Kidney capillary endothelial cell (primary cell): Measurements from ENCODE around the gene FOXQ1.
"Not testable (repeated sequence)": the region's sequence is repeated elsewhere in the genome, so short reads cannot be mapped to it uniquely, and the experiment has no call there.

Experiments used
- DNase-seq: peaks from one replicate; pipeline ENCODE4 v3.0.0-alpha.2; 2018; ENCODE audit warnings: low spot score

The FOXQ1 gene

DNA sequence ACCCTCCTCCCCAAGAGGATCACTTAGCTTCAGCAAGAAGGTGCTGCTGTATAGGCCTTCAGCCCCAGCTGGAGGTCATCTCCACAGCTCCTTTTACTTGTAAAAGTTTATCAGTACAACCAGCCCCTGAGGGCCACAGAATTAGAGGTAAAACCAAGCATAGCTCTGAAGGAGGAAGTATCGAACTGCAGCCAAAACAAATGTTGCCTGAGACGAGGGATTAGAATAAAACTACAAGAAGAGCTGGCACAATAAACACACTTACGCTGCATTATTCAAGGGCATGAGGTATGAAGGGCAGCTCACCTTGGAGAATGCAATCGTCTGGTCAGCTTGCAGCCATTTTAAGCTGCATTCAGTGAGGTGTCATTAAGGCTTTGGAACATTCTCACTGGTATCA is 21.1 kb upstream of the FOXQ1 start:
- DNase-seq, result no peak

GRCh38 chr6:1291381-1291780 is 20.5 kb upstream of the FOXQ1 start:
- DNase-seq, result no peak

- DNase-seq, result no peak
These were observed 16.5 kb upstream of the FOXQ1 start for GRCh38 chr6:1295420-1295819.

- DNase-seq, result no peak
These were observed 15.8 kb upstream of the FOXQ1 start for GRCh38 chr6:1296079-1296478.

- no peak for DNase-seq
These were observed 15.4 kb upstream of the FOXQ1 start for GRCh38 chr6:1296542-1296941.

- no peak for DNase-seq
These were observed 14.2 kb upstream of the FOXQ1 start for GRCh38 chr6:1297746-1298145.

- DNase-seq, result no peak
These were observed 13.1 kb upstream of the FOXQ1 start for GRCh38 chr6:1298768-1299167.

GRCh38 chr6:1306133-1306532 is 5.8 kb upstream of the FOXQ1 start:
- no peak for DNase-seq

DNA sequence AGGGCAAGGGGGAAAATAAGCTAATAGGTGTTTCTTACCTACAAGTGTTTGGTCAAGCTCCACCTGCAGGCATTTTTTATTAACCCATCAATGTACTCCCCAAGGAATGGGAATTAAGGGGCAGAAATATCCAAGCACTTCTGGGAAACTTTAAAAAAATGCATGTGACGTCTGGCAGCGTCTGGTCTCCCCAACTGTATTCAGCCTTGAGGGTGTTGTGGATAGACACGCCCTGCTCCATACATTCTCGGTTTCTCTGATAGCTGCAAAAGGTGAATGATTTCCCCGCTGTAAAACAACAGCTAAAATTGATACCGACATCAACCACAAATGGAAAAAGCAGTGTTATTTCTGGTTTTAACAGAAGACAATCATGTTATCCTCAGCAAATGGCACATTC is 2.5 kb upstream of the FOXQ1 start:
- no peak for DNase-seq

- DNase-seq, result no peak
These were observed 1.1 kb upstream of the FOXQ1 start for GRCh38 chr6:1310628-1311399.

- no peak for DNase-seq
These were observed 240 bp downstream of the FOXQ1 start for GRCh38 chr6:1312203-1312472.

DNA sequence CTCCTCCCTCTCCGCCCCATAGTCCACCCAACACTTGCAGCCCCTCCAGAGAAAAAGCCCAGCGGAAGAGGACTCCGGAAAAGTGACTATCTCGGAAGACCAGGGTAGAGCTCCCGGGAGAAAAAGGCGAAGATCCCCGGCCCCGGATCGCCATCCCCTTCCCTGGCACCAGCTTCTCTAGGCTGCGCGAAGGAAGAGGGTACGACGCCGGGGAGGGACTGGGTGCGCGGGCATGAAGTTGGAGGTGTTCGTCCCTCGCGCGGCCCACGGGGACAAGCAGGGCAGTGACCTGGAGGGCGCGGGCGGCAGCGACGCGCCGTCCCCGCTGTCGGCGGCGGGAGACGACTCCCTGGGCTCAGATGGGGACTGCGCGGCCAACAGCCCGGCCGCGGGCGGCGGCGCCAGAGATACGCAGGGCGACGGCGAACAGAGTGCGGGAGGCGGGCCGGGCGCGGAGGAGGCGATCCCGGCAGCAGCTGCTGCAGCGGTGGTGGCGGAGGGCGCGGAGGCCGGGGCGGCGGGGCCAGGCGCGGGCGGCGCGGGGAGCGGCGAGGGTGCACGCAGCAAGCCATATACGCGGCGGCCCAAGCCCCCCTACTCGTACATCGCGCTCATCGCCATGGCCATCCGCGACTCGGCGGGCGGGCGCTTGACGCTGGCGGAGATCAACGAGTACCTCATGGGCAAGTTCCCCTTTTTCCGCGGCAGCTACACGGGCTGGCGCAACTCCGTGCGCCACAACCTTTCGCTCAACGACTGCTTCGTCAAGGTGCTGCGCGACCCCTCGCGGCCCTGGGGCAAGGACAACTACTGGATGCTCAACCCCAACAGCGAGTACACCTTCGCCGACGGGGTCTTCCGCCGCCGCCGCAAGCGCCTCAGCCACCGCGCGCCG is 822 bp downstream of the FOXQ1 start:
- DNase-seq, result no peak

- no peak for DNase-seq
These were observed 1.5 kb downstream of the FOXQ1 start for GRCh38 chr6:1313384-1313766.

GRCh38 chr6:1313767-1314503 is 2.0 kb downstream of the FOXQ1 start:
- DNase-seq, result no peak

GRCh38 chr6:1314617-1315016 is 2.7 kb downstream of the FOXQ1 start:
- DNase-seq, result no peak

DNA sequence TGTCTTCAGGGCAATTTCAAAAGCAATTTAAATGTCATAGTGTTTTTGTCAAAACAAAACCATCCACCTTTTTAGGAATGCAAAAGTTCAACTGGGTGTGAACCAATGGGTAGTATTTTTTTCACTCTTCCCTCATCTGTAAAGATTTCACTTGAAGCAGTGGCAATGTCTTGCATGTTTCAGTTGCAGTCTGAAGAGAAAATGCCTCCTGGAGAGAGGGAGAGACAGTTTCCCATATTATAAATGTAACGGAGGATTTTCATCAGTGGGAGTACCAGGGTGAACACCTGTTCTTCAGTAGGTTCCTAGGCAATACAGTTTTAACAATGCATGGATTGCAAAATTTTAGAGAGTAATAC is 3.3 kb downstream of the FOXQ1 start:
- DNase-seq, result no peak

DNA sequence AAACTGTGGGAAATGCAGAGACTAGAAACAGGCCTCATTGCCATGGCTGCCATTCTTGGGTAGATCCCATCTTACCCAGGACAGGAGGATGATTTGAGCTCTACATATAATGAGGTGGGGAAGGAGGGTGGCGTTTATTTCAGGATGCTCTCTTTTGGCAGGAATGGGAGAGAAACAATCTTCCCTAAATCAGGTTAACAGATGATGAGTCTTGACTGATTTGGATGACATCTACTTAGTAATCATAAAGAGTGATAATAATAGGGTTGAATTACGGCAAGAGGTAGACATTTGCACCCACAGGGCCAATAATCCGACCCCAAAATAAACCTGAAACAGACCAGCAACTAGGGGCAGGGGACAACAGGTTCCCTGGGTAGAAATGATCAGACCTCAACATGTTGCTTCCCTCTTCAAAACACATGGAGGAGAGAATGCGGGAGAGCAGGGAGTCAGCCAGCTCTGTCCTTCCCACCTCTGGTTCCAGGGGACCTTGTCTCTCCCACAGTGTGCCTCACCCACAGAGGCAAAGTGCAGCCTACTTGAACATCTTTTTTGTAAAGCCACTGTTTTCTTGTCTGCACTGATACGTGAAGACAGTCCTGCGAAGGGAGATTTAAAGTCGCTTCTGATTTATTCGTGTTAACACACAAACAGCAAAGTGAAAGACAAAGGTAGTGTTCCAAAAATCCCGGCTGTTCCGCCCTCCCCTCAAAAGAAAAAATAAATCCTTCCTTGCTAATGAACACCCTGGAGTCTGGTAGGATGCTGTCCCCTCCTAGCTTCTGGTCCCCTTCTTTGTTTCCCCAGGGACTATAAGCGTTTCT is 3.9 kb downstream of the FOXQ1 start:
- DNase-seq, result no peak

DNA sequence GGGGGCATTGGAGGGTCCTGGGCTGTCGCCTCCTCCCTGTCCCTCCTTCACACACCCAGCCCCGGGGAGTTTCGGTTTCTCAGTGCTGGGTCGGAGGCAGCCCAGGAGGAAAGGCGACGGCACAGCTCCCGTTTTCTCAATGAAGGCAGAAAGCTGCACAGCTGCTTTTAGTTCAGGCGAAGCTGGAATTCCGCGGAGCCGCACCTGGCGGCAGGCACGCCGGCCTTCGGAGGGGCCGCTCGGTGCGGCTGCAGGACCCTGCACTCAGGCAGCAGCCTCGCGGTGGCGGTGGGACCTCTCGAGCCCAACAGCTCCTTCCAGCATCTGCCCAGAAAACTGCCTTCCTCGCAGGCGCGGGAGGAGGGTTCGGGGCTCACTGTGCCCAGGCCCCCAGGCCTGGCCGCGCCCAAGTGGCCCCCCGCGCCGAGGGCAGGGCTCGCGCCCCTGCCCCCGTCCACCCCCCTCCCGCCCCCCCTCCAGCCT is 4.6 kb downstream of the FOXQ1 start:
- no peak for DNase-seq

GRCh38 chr6:1317302-1317815 is 5.5 kb downstream of the FOXQ1 start:
- no peak for DNase-seq

DNA sequence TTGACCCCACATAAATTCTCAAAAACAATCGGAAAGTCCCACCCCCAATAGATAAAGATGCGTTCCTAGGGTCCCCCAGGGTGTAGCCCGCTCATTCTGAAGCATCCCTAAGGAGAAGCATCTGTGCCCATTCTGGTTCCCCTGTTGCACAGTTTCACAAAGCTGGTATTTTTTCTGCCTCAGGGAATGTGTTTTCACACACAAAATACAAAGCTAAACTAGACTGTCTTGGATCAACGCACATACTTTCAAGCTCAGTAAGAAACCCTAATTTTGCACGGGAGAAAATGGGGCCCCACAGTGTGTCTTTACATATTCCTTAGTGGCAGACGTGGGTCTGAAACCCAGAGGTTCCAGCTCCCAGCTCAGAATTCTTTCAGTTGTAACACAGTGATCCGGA is 6.1 kb downstream of the FOXQ1 start:
- DNase-seq, result no peak

DNA sequence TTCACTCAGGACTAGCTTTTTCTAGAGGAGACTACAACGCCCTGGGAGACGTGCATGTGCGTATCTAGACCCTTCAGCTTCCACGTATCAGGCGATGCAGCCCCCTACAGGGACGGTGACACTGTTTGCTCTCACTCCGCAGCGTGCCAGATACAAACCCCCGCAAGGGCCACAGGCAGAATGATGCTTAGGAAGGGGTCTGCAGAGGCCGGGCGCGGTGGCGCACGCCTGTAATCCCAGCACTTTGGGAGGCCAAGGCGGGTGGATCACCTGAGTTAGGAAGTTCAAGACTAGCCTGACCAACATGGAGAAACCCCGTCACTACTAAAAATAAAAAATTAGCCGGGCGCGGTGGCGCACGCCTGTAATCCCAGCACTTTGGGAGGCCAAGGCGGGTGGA is 6.7 kb downstream of the FOXQ1 start:
- DNase-seq, result not testable (repeated sequence)

- no peak for DNase-seq
These were observed 9.8 kb downstream of the FOXQ1 start for GRCh38 chr6:1321738-1322137.
